Mesenchymal stem cell (in vitro differentiated cells and primary cell): ENCODE data around the gene KRT38.

Experiments used
- DNase-seq: peaks from one replicate; pipeline ENCODE4 v3.0.0-alpha.2; 2013
- H2AFZ ChIP-seq: one replicate; pipeline ENCODE4 v1.6.1; 2013; ENCODE audit warnings: low read depth, mild to moderate bottlenecking, control low read depth, inconsistent platforms, low read length, moderate library complexity
- H2AK5ac ChIP-seq: 2 replicates; pipeline ENCODE4 v1.6.1; 2013; ENCODE audit warnings: low read length, moderate library complexity, mild to moderate bottlenecking, inconsistent platforms; ENCODE audit not compliant: severe bottlenecking
- H2BK120ac ChIP-seq: one replicate; pipeline ENCODE4 v1.6.1; 2013; ENCODE audit warnings: low read depth, mild to moderate bottlenecking, inconsistent platforms, low read length, moderate library complexity
- H2BK12ac ChIP-seq, 2 experiments: one replicate each; pipeline ENCODE4 v1.6.1; 2013; ENCODE audit warnings: inconsistent platforms in 2 of 2, low read length in 2 of 2, mild to moderate bottlenecking in 2 of 2, moderate library complexity in 2 of 2, control low read depth in 1 of 2
- H2BK15ac ChIP-seq: one replicate; pipeline ENCODE4 v1.6.1; 2013; ENCODE audit warnings: mild to moderate bottlenecking, low read depth, inconsistent platforms; ENCODE audit not compliant: poor library complexity, severe bottlenecking
- H2BK5ac ChIP-seq: 2 replicates; pipeline ENCODE4 v1.6.1; 2013; ENCODE audit warnings: low read depth, mild to moderate bottlenecking, low read length, control low read depth, inconsistent platforms; ENCODE audit not compliant: poor library complexity, severe bottlenecking
- H3K14ac ChIP-seq, 2 experiments: one replicate each; pipeline ENCODE4 v1.6.1; 2013; ENCODE audit warnings: inconsistent platforms in 2 of 2, low read length in 2 of 2, control low read depth in 1 of 2, mild to moderate bottlenecking in 1 of 2, moderate library complexity in 1 of 2
- H3K18ac ChIP-seq, 2 experiments: one replicate each; pipeline ENCODE4 v1.6.1; 2013; ENCODE audit warnings: inconsistent platforms in 2 of 2, low read length in 2 of 2, control low read depth in 1 of 2, low read depth in 1 of 2, mild to moderate bottlenecking in 1 of 2
- H3K23ac ChIP-seq, 2 experiments: one replicate each; pipeline ENCODE4 v1.6.1; 2013; ENCODE audit warnings: inconsistent platforms in 2 of 2, low read length in 2 of 2, mild to moderate bottlenecking in 2 of 2, moderate library complexity in 2 of 2, control low read depth in 1 of 2
- H3K27ac ChIP-seq: 2 replicates; pipeline ENCODE4 v1.5.1; 2013; ENCODE audit warnings: mild to moderate bottlenecking, moderate library complexity, low read length, control low read depth, inconsistent platforms; ENCODE audit not compliant: poor library complexity, severe bottlenecking
- H3K27me3 ChIP-seq, 2 experiments: 2 replicates each; pipeline versions ENCODE4 v1.6.1 to v1.7.0; 2013; ENCODE audit warnings: low read length in 2 of 2, mild to moderate bottlenecking in 2 of 2, moderate library complexity in 2 of 2, control low read depth in 1 of 2, inconsistent platforms in 1 of 2; ENCODE audit not compliant: control insufficient read depth in 1 of 2, insufficient read depth in 1 of 2
- H3K36me3 ChIP-seq, 2 experiments: 2 replicates each; pipeline versions ENCODE4 v1.6.1 to v1.7.0; 2013; ENCODE audit warnings: low read length in 2 of 2, control low read depth in 1 of 2, inconsistent platforms in 1 of 2, low read depth in 1 of 2, mild to moderate bottlenecking in 1 of 2; ENCODE audit not compliant: insufficient read depth in 2 of 2, control insufficient read depth in 1 of 2
- H3K4ac ChIP-seq, 2 experiments: one replicate each; pipeline ENCODE4 v1.6.1; 2013; ENCODE audit warnings: inconsistent platforms in 2 of 2, low read length in 2 of 2, mild to moderate bottlenecking in 2 of 2, moderate library complexity in 2 of 2, control low read depth in 1 of 2, low read depth in 1 of 2
- H3K4me1 ChIP-seq: 2 replicates; pipeline ENCODE4 v1.6.1; 2013; ENCODE audit warnings: low read depth, low read length, control low read depth; ENCODE audit not compliant: control insufficient read depth, insufficient read depth
- H3K4me2 ChIP-seq: 2 replicates; pipeline ENCODE4 v1.6.1; 2013; ENCODE audit warnings: low read length, mild to moderate bottlenecking, inconsistent platforms; ENCODE audit not compliant: poor library complexity, severe bottlenecking
- H3K4me3 ChIP-seq, 2 experiments: 2 replicates each; pipeline versions ENCODE4 v1.5.1 to v1.7.0; 2013; ENCODE audit warnings: low read length in 2 of 2, mild to moderate bottlenecking in 2 of 2, control low read depth in 1 of 2, low read depth in 1 of 2; ENCODE audit not compliant: insufficient read depth in 1 of 2
- H3K79me1 ChIP-seq: replicated peaks from 2 replicates; pipeline ENCODE4 v1.6.1; 2013; ENCODE audit warnings: mild to moderate bottlenecking, control low read depth, low read length, inconsistent platforms; ENCODE audit not compliant: poor library complexity, severe bottlenecking
- H3K9ac ChIP-seq: 2 replicates; pipeline ENCODE4 v1.7.0; 2013; ENCODE audit warnings: mild to moderate bottlenecking, low read length, moderate library complexity
- H3K9me3 ChIP-seq: 2 replicates; pipeline ENCODE4 v1.7.0; 2013; ENCODE audit warnings: mild to moderate bottlenecking, low read length; ENCODE audit not compliant: control insufficient read depth
- H4K8ac ChIP-seq: one replicate; pipeline ENCODE4 v1.6.1; 2013; ENCODE audit warnings: inconsistent platforms, mild to moderate bottlenecking, low read length, moderate library complexity
- H4K91ac ChIP-seq: one replicate; pipeline ENCODE4 v1.6.1; 2013; ENCODE audit warnings: mild to moderate bottlenecking, low read length, inconsistent platforms
- WGBS: methylation state at CpG from one replicate; pipeline ENCODE4 v1.1.7; 2013; ENCODE audit warnings: mixed read lengths; 5-methylcytosine and 5-hydroxymethylcytosine counted together

KRT38 gene

DNA sequence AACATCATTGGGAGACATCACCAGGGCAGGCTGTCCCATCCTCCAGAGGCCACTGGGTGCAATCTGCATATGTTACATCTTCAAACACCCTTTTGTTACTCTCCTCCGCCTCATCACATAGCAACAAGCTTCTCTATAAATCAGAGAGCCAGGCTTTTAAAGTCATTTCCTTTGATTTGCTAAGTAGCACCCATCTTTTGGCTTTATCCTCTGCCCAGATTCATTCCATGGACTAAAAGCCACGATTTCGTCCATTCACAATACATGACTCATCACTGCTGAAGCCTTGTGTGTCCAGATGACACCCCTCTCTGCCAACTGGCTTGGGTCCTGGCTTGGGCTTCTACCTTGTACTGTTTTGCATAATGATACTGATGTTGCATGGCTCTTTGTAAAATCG lies 2.0 kb upstream of the KRT38 start:
- Histone ChIP-seq H4K8ac (no peak overlapping the region), H3K9me3 (no peaks in the 10 kb centered on the region), H3K36me3 (no peaks in the 10 kb centered on the region), H3K4me3 (no peak overlapping the region), H2BK120ac (no peak overlapping the region), H3K27ac (no peak overlapping the region), H2BK5ac (no peak overlapping the region), H3K79me1 (no peaks in the 10 kb centered on the region), H3K23ac (no peak overlapping the region), H3K4ac (no peak overlapping the region), H3K9ac (no peak overlapping the region), H2AK5ac (no peak overlapping the region), H3K14ac (no peak overlapping the region), H3K4me1 (no peaks in the 10 kb centered on the region), H3K18ac (no peak overlapping the region), H2BK12ac (no peak overlapping the region), H4K91ac (no peak overlapping the region), H3K27me3 (peaks cover 0 to 32% of the 10 kb centered on the region in 2 experiments), H2AFZ (no peak overlapping the region), H3K4me2 (no peak overlapping the region), H2BK15ac (no peak overlapping the region)
- DNase-seq: peak; percentile 19
- WGBS: 50% methylated on average over 4 of the region's 4 CpGs

DNA sequence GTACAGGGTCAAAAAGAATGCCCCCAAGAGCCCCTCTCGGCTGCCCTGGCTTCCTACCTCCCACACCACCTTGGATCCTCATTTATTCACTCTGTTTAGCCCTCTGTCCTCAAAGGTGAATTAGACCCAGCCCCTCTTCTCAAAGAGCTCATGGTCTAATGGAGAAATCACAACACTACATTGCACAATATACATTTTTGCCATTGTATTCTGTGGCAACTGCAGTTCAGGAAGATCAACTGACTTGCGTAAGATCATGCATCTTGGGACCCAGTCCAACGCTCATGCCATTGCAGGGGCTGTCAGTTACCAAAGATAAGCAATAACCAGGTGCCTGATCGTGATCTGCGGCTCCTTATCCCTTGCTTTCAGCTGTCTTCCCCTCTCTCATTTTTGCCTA lies 1.4 kb downstream of the KRT38 start:
- Histone ChIP-seq H2BK15ac (no peak overlapping the region), H3K14ac (no peak overlapping the region), H3K4ac (no peak overlapping the region), H3K9me3 (no peaks in the 10 kb centered on the region), H3K18ac (no peak overlapping the region), H3K79me1 (no peaks in the 10 kb centered on the region), H4K8ac (no peak overlapping the region), H3K4me1 (no peaks in the 10 kb centered on the region), H3K36me3 (peaks cover 0 to 2% of the 10 kb centered on the region in 2 experiments), H4K91ac (no peak overlapping the region), H2AK5ac (no peak overlapping the region), H3K27me3 (peaks cover 0 to 39% of the 10 kb centered on the region in 2 experiments), H2AFZ (no peak overlapping the region), H3K23ac (no peak overlapping the region), H2BK120ac (no peak overlapping the region), H3K9ac (no peak overlapping the region), H3K4me3 (no peak overlapping the region), H2BK12ac (no peak overlapping the region), H2BK5ac (no peak overlapping the region), H3K27ac (no peak overlapping the region), H3K4me2 (no peak overlapping the region)
- 61% methylated on average over 5 of the region's 5 CpGs for WGBS
- no peak for DNase-seq

DNA sequence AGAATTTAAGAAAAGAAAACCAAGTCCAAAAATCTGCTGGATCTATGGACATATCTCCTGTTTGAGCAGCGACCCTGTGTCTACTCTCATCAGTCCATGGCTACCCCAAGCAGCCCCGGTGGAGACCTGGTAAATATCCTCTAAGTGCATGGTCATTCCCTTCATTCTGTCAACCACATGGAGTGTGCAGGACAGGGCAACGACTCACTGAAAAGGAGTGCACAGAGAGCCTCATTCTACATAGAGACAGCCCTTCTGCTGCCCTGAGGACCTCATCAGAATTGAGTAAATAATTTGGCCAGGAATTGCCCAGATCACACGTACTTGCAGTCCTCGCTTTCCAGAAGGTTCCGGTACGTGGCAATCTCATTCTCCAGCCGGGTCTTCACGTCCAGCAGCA lies 3.0 kb downstream of the KRT38 start:
- no peak overlapping the region for H2AFZ ChIP-seq
- no peak overlapping the region for H2AK5ac ChIP-seq
- no peak overlapping the region for H3K4me2 ChIP-seq
- whole genome bisulfite sequencing: 83% methylated on average over 9 of the region's 9 CpGs
- no peak overlapping the region for H2BK15ac ChIP-seq
- no peak overlapping the region for H2BK5ac ChIP-seq
- no peaks in the 10 kb centered on the region for H3K4me1 ChIP-seq
- H3K9me3 ChIP-seq: no peaks in the 10 kb centered on the region
- H3K27me3 ChIP-seq: peaks cover 0 to 47% of the 10 kb centered on the region in 2 experiments
- H3K27ac ChIP-seq: no peak overlapping the region
- no peak overlapping the region for H3K23ac ChIP-seq
- H3K14ac ChIP-seq: no peak overlapping the region
- no peak overlapping the region for H3K4me3 ChIP-seq
- no peak overlapping the region for H2BK12ac ChIP-seq
- H3K79me1 ChIP-seq: no peaks in the 10 kb centered on the region
- no peak overlapping the region for H3K18ac ChIP-seq
- peaks cover 0 to 2% of the 10 kb centered on the region in 2 experiments for H3K36me3 ChIP-seq
- no peak overlapping the region for H4K8ac ChIP-seq
- no peak overlapping the region for H4K91ac ChIP-seq
- H2BK120ac ChIP-seq: no peak overlapping the region
- no peak for DNase-seq
- H3K4ac ChIP-seq: no peak overlapping the region
- H3K9ac ChIP-seq: no peak overlapping the region

DNA sequence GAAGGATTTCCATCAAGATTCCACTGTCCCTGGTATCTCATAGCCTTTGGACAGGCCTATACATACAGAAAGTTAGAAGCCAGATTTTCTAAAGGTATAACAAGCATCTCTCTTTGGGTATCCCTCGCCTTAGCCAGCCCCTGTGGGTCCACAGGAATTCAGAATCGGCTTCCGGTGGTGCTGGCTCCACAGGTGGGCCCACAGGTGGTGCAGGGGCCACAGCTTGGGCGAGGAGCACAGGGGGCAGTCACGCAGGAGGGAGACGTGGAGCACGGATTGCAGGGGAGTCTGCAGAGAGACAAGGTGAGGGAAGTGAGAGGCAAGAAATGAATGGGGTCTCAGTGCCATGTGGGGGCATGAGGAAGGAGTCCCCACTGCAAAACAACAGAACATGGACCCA lies 3.5 kb downstream of the KRT38 start:
- Histone ChIP-seq H3K27me3 (peaks cover 0 to 45% of the 10 kb centered on the region in 2 experiments), H3K4me3 (no peak overlapping the region), H2AFZ (no peak overlapping the region), H3K23ac (no peak overlapping the region), H4K8ac (no peak overlapping the region), H2AK5ac (no peak overlapping the region), H3K36me3 (peaks cover 0 to 2% of the 10 kb centered on the region in 2 experiments), H3K27ac (no peak overlapping the region), H3K14ac (no peak overlapping the region), H3K9me3 (no peaks in the 10 kb centered on the region), H3K4me1 (no peaks in the 10 kb centered on the region), H2BK15ac (no peak overlapping the region), H3K4me2 (no peak overlapping the region), H3K79me1 (no peaks in the 10 kb centered on the region), H3K18ac (no peak overlapping the region), H2BK120ac (no peak overlapping the region), H2BK5ac (no peak overlapping the region), H3K9ac (no peak overlapping the region), H2BK12ac (no peak overlapping the region), H4K91ac (no peak overlapping the region), H3K4ac (no peak overlapping the region)
- 86% methylated on average over 7 of the region's 7 CpGs for WGBS
- no peak for DNase-seq
